Embryonic facial prominence (tissue), 1 donor: ENCODE data around the gene BDH1.
A peak's percentile ranks its signal among the peaks of the same experiment; 100 is the strongest.
"Not testable (repeated sequence)": the region's sequence is repeated elsewhere in the genome, so short reads cannot be mapped to it uniquely, and the experiment has no call there.

Experiments used
- DNase-seq: peaks from one replicate; pipeline ENCODE4 v3.0.0-alpha.2; 2016; ENCODE audit errors: extremely low spot score

The BDH1 gene

GRCh38 chr3:197555281-197556261, at the start of gene BDH1:
TSS of gene BDH1 (minus strand) at chr3:197555968. CDS start at chr3:197546443, 9,525 bp downstream.
- no peak for DNase-seq

- DNase-seq, result no peak
Measured at GRCh38 chr3:197603317-197603933, 47.7 kb upstream of the BDH1 start.

- DNase-seq, result not testable (repeated sequence)
Measured at GRCh38 chr3:197602351-197602750, 46.6 kb upstream of the BDH1 start.

- not testable (repeated sequence) for DNase-seq
Measured at GRCh38 chr3:197601566-197601840, 45.7 kb upstream of the BDH1 start.

- no peak for DNase-seq
Measured at GRCh38 chr3:197600796-197601565, 45.2 kb upstream of the BDH1 start.

- DNase-seq, result peak; percentile 56
Measured at GRCh38 chr3:197599089-197599765, 43.5 kb upstream of the BDH1 start.

- no peak for DNase-seq
Measured at GRCh38 chr3:197598404-197598980, 42.7 kb upstream of the BDH1 start.

GRCh38 chr3:197597335-197597734, 41.6 kb upstream of the BDH1 start:
- no peak for DNase-seq

- no peak for DNase-seq
Measured at GRCh38 chr3:197595470-197596185, 39.9 kb upstream of the BDH1 start.

GRCh38 chr3:197593046-197593380, 37.2 kb upstream of the BDH1 start:
- DNase-seq, result no peak

- no peak for DNase-seq
Measured at GRCh38 chr3:197592361-197593045, 36.7 kb upstream of the BDH1 start.

GRCh38 chr3:197591816-197592215, 36.0 kb upstream of the BDH1 start:
- no peak for DNase-seq

GRCh38 chr3:197590313-197590962, 34.7 kb upstream of the BDH1 start:
- no peak for DNase-seq

- DNase-seq, result no peak
Measured at GRCh38 chr3:197589545-197589944, 33.8 kb upstream of the BDH1 start.

GRCh38 chr3:197586768-197587167, 31.0 kb upstream of the BDH1 start:
- DNase-seq, result not testable (repeated sequence)

GRCh38 chr3:197586181-197586580, 30.4 kb upstream of the BDH1 start:
- DNase-seq, result no peak

GRCh38 chr3:197584733-197585132, 29.0 kb upstream of the BDH1 start:
- no peak for DNase-seq

- DNase-seq, result no peak
Measured at GRCh38 chr3:197583371-197583770, 27.6 kb upstream of the BDH1 start.

- DNase-seq, result no peak
Measured at GRCh38 chr3:197580253-197580691, 24.5 kb upstream of the BDH1 start.

GRCh38 chr3:197578376-197578775, 22.6 kb upstream of the BDH1 start:
- DNase-seq, result no peak
